ENCODE measurements around the gene AHCTF1. TPM values are rescaled to one million over a fixed set of nuclear protein-coding genes. Genes with fewer than 3 reads are reported as not detected.

The AHCTF1 gene
- total and polyA plus RNA-seq, 2 of the 8 experiments (the other 6 are each of a cell fraction or from before 2014, with no cell fraction given), result 7.9 to 44.5 TPM

- peaks cover 4 to 10% (median 7%) of the 10 kb centered on the region in 4 experiments for H3K4me1 ChIP-seq (replicated peaks in 1 of 4; ENCODE audit: control insufficient read depth in 3 of 4, insufficient read depth in 4 of 4, low read length in 3 of 4)
- no peaks in the 10 kb centered on the region for H4K20me1 ChIP-seq (replicated peaks in 1 of 2; ENCODE audit: control insufficient read depth in 1 of 2, insufficient read depth in 2 of 2, low read length in 2 of 2)
- WGBS, 2 experiments (ENCODE audit: extremely low coverage in 1 of 2, insufficient coverage in 1 of 2, insufficient read length in 1 of 2, insufficient replicate concordance in 2 of 2, low coverage in 1 of 2, low lambda C conversion rate in 2 of 2, missing lambda C conversion rate in 1 of 2), result 92% methylated on average over 11 of the region's 11 CpGs; no CpG with 5 or more reads in 1 of the 2 experiments
- no peaks in the 10 kb centered on the region for H3K36me3 ChIP-seq (ENCODE audit: control insufficient read depth in 2 of 4, insufficient read depth in 4 of 4, low read length in 3 of 4)
- H3K9me3 ChIP-seq (ENCODE audit: insufficient read depth in 2 of 2, low read depth in 1 of 2, low read length in 1 of 2), result no peaks in the 10 kb centered on the region
- no peak overlapping the region for H3K27ac ChIP-seq (ENCODE audit: low read depth, low read length)
- TF ChIP-seq SAP30 (IDR thresholded peaks at IDR 0.05; ENCODE audit: insufficient read depth, insufficient replicate concordance, low read length) (no peak), YY1 (IDR thresholded peaks at IDR 0.05; ENCODE audit: low read depth, low read length) (no peak), POU5F1 (IDR thresholded peaks at IDR 0.05; ENCODE audit: low read depth, low read length) (no peak), MAX (IDR thresholded peaks at IDR 0.05) (no peak), NRF1 (IDR thresholded peaks at IDR 0.05; ENCODE audit: low read depth, low read length) (no peak), HDAC6 (IDR thresholded peaks at IDR 0.05; ENCODE audit: low read depth, low read length) (no peak)
- CTCF ChIA-PET (ENCODE audit: partially characterized antibody), result interaction anchor here (0.6 to 0.9 kb wide), 3 partner anchors 15 to 126 kb away, joined by 3 read pairs; no protein-coding TSS in a partner anchor
- H4K5ac ChIP-seq (ENCODE audit: insufficient read length, low read depth, low read length), result no peak overlapping the region
- POLR2A ChIA-PET (ENCODE audit: partially characterized antibody), result no interaction called here
- H3K23ac ChIP-seq (ENCODE audit: insufficient read length), result no peak overlapping the region
- no peak overlapping the region for H3K18ac ChIP-seq (ENCODE audit: extremely low read depth, low read length)
- no peak overlapping the region for H2BK15ac ChIP-seq (ENCODE audit: low read length)
- peak overlapping the region; percentile 84; the same call in 1 of the 2 replicates for H2BK12ac ChIP-seq (ENCODE audit: low read depth, low read length)
- no peak overlapping the region for H4K91ac ChIP-seq (replicated peaks; ENCODE audit: insufficient read length, low read length)
- H2AK5ac ChIP-seq (ENCODE audit: low read depth, low read length), result no peak overlapping the region
- H3K9ac ChIP-seq (replicated peaks in 1 of 4; ENCODE audit: extremely low read depth in 1 of 4, low read depth in 3 of 4, low read length in 3 of 4), result no peak overlapping the region
- no peak overlapping the region for H3K56ac ChIP-seq (replicated peaks; ENCODE audit: insufficient read length, low read depth, low read length)
- H3K14ac ChIP-seq (ENCODE audit: insufficient read length), result no peak overlapping the region
- H3K4me2 ChIP-seq (ENCODE audit: insufficient read depth in 1 of 2, low read depth in 2 of 2, low read length in 2 of 2), result no peak overlapping the region
- H3K27me3 ChIP-seq (replicated peaks in 1 of 4; ENCODE audit: control insufficient read depth in 3 of 4, extremely low read depth in 1 of 4, insufficient read depth in 3 of 4, low read length in 3 of 4), result no peaks in the 10 kb centered on the region
- no peak overlapping the region for H3K4ac ChIP-seq (replicated peaks; ENCODE audit: insufficient read length, low read depth, low read length)
- 0 out of 2 replicates have a peak overlapping the region, but pooled peaks have one; percentile 27 for H2AFZ ChIP-seq (ENCODE audit: low read length)
- no peaks in the 10 kb centered on the region; the same call in 1 of the 2 replicates for H3K23me2 ChIP-seq (ENCODE audit: low read depth, low read length)
- no peaks in the 10 kb centered on the region for H3K79me2 ChIP-seq (ENCODE audit: control insufficient read depth in 1 of 2, insufficient read depth in 2 of 2, low read length in 2 of 2)
- H2BK5ac ChIP-seq (ENCODE audit: low read depth, low read length), result no peak overlapping the region
- FAIRE-seq (no peak), DNase-seq (ENCODE audit: low read depth in 1 of 2, low spot score in 2 of 2) (no peak)
- H3K79me1 ChIP-seq (ENCODE audit: low read depth, low read length), result no peaks in the 10 kb centered on the region
- peak overlapping the region; percentile 55; the same call in 1 of the 2 replicates for H2BK20ac ChIP-seq (ENCODE audit: low read length)
- H2BK120ac ChIP-seq (replicated peaks; ENCODE audit: low read depth, low read length), result peak overlapping the region; percentile 43
- no peak overlapping the region for H3K4me3 ChIP-seq (ENCODE audit: extremely low read depth in 1 of 4, insufficient read depth in 2 of 4, low read depth in 3 of 4, low read length in 4 of 4)
- no peak overlapping the region for H4K8ac ChIP-seq (ENCODE audit: extremely low read depth, insufficient read depth, low read length)
Measured at GRCh38 chr1:246815693-246816270, 116.0 kb downstream of the AHCTF1 start.
